ENCODE measurements around the gene ZMIZ1. TPM values are rescaled to one million over a fixed set of nuclear protein-coding genes. Genes with fewer than 3 reads are reported as not detected.

The ZMIZ1 gene
- total RNA-seq, 1 experiment from 2014 or later: 28.4 TPM

DNA sequence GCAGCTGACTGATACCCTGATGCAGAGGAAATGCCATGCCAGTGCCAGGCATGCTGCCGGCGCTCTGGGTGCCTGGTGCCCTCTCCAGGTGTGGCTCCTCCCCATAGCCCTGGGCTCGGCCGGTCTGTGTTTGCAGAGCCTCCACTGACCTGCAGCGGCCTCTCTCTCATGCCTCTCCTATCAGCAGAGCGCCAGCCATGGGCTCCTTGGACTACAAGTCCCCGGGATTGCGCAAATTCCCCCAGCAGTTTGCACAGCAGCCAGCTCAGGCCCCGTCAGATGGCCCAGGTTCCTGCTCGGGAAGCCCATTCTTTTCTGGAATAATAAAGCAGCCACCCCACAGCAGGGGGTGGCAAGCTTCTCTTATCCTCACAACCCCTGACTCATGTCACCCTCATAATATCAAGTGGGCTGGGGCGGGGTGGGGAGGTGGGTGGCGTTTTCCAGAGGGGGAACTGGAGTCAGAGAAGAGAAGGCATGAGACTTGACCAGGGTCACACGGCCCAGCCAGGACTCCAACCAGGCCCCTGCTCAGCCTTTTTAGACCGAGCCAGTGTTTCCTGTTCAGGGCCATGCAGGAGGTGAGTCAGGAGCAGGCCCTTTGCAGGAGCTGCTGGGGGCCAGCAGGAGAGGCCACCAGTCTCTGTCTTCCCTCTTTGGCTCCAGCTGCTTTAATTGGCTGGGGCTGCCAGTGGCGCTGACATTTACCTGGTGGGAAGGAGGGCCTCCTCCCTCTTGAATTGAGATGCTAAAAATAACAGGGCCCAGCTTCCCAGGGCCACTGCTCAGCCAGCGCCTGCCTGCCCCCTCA, 58.6 kb downstream of the ZMIZ1 start:
- Histone ChIP-seq H3K4me3 (replicated peaks in 1 of 2; ENCODE audit: low read depth in 1 of 2, low read length in 2 of 2) (peak overlapping the region in 1 of 2 experiments; percentile 40; a peak in 2 of 4 replicates), H3K36me3 (ENCODE audit: control insufficient read depth in 1 of 2, insufficient read depth in 2 of 2, low read length in 2 of 2) (no peaks in the 10 kb centered on the region), H4K20me1 (ENCODE audit: insufficient read depth) (no peaks in the 10 kb centered on the region), H3K9ac (ENCODE audit: low read length) (peak overlapping the region; percentile 38), H3K9me3 (ENCODE audit: control insufficient read depth in 1 of 2, insufficient read depth in 1 of 2, low read depth in 1 of 2, low read length in 2 of 2) (no peaks in the 10 kb centered on the region), H3K4me2 (ENCODE audit: low read length) (peak overlapping the region; percentile 71), H3K4me1 (ENCODE audit: control insufficient read depth in 1 of 2, insufficient read depth in 2 of 2, low read length in 2 of 2) (peaks cover 49 to 57% of the 10 kb centered on the region in 2 experiments), H2AFZ (ENCODE audit: low read depth, low read length, poor library complexity, severe bottlenecking) (no peak overlapping the region), H3K27me3 (ENCODE audit: insufficient read depth, low read length) (no peaks in the 10 kb centered on the region), H3K27ac (ENCODE audit: low read depth, low read length) (peak overlapping the region; percentile 76), H3K9me2 (ENCODE audit: insufficient read depth) (no peaks in the 10 kb centered on the region), H3K79me2 (ENCODE audit: insufficient read depth, low read length) (no peaks in the 10 kb centered on the region)
- ChIA-PET RAD21 (ENCODE audit: low non-redundant PET in 1 of 2, low total read pairs in 2 of 2, uncharacterized antibody in 2 of 2, unreplicated experiment in 2 of 2) (interaction anchor here (0.6 to 1.1 kb wide), 5 partner anchors 60 to 222 kb away, joined by 3 to 7 read pairs (median 3); no protein-coding TSS in a partner anchor), POLR2A (no interaction called here), CTCF (interaction anchor here (0.7 to 1.9 kb wide), 4 partner anchors 22 to 470 kb away, joined by 3 to 6 read pairs (median 4); no protein-coding TSS in a partner anchor)
- DNase-seq (ENCODE audit: low read depth, low spot score) (peak; percentile 56), ATAC-seq (peak; percentile 87)
- intact Hi-C loops (cut with micrococcal nuclease): no loop called here
- no TSS peak for BruUV-seq (replicated peaks)
- TF ChIP-seq JUND (IDR thresholded peaks at IDR 0.05) (no peak), RAD21 (IDR thresholded peaks at IDR 0.05; ENCODE audit: low read depth) (peak; percentile 32; the same call in 1 of the 2 replicates), CEBPB (IDR thresholded peaks at IDR 0.05; ENCODE audit: low read depth) (peak; percentile 92), CBX3 (IDR thresholded peaks at IDR 0.05; ENCODE audit: low read depth) (no peak), ZFX (IDR thresholded peaks at IDR 0.05) (no peak), SRF (IDR thresholded peaks at IDR 0.05; ENCODE audit: low read depth) (no peak)
- TF ChIP-seq, protein P1, sequence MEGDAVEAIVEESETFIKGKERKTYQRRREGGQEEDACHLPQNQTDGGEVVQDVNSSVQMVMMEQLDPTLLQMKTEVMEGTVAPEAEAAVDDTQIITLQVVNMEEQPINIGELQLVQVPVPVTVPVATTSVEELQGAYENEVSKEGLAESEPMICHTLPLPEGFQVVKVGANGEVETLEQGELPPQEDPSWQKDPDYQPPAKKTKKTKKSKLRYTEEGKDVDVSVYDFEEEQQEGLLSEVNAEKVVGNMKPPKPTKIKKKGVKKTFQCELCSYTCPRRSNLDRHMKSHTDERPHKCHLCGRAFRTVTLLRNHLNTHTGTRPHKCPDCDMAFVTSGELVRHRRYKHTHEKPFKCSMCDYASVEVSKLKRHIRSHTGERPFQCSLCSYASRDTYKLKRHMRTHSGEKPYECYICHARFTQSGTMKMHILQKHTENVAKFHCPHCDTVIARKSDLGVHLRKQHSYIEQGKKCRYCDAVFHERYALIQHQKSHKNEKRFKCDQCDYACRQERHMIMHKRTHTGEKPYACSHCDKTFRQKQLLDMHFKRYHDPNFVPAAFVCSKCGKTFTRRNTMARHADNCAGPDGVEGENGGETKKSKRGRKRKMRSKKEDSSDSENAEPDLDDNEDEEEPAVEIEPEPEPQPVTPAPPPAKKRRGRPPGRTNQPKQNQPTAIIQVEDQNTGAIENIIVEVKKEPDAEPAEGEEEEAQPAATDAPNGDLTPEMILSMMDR (IDR thresholded peaks at IDR 0.05 in 2 of 3, conservative IDR thresholded peaks at IDR 0.05 in 1 of 3; ENCODE audit: borderline replicate concordance in 1 of 3, insufficient read depth in 1 of 3, low read depth in 2 of 3, low read length in 2 of 3): no peak
- TF ChIP-seq, protein P2, sequence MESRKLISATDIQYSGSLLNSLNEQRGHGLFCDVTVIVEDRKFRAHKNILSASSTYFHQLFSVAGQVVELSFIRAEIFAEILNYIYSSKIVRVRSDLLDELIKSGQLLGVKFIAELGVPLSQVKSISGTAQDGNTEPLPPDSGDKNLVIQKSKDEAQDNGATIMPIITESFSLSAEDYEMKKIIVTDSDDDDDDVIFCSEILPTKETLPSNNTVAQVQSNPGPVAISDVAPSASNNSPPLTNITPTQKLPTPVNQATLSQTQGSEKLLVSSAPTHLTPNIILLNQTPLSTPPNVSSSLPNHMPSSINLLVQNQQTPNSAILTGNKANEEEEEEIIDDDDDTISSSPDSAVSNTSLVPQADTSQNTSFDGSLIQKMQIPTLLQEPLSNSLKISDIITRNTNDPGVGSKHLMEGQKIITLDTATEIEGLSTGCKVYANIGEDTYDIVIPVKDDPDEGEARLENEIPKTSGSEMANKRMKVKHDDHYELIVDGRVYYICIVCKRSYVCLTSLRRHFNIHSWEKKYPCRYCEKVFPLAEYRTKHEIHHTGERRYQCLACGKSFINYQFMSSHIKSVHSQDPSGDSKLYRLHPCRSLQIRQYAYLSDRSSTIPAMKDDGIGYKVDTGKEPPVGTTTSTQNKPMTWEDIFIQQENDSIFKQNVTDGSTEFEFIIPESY (IDR thresholded peaks at IDR 0.05; ENCODE audit: extremely low read depth, insufficient replicate concordance, low read length): no peak
- TF ChIP-seq, protein P3, sequence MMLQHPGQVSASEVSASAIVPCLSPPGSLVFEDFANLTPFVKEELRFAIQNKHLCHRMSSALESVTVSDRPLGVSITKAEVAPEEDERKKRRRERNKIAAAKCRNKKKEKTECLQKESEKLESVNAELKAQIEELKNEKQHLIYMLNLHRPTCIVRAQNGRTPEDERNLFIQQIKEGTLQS (IDR thresholded peaks at IDR 0.05): no peak
- TF ChIP-seq, protein P4, sequence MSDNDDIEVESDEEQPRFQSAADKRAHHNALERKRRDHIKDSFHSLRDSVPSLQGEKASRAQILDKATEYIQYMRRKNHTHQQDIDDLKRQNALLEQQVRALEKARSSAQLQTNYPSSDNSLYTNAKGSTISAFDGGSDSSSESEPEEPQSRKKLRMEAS (IDR thresholded peaks at IDR 0.05): no peak; the same call in 1 of the 2 replicates
